ENCODE data around the gene CDIP1. TPM values are rescaled to one million over a fixed set of nuclear protein-coding genes. Genes with fewer than 3 reads are reported as not detected.

The CDIP1 gene
- total and polyA plus RNA-seq, 2 donors from 2014 or later: 40.8 to 80.4 TPM

- no peak for FAIRE-seq
- no peak for TF ChIP-seq CTCF (IDR thresholded peaks at IDR 0.05; ENCODE audit: borderline replicate concordance, extremely low read depth, insufficient read depth)
- no peaks in the 10 kb centered on the region for H3K4me1 ChIP-seq (ENCODE audit: control insufficient read depth in 2 of 3, insufficient read depth in 2 of 3, low read depth in 1 of 3, low read length in 3 of 3)
- H3K9ac ChIP-seq (ENCODE audit: low read length in 3 of 3): no peak overlapping the region
- H3K4me3 ChIP-seq (ENCODE audit: low read length in 3 of 3): no peak overlapping the region
- DNase-seq: no peak
- intact Hi-C loops (cut with DNase I): no loop called here
- no peaks in the 10 kb centered on the region for H3K9me3 ChIP-seq (ENCODE audit: control insufficient read depth in 2 of 3, insufficient read depth in 1 of 3, low read length in 3 of 3)
- H3K36me3 ChIP-seq (ENCODE audit: control insufficient read depth in 2 of 3, insufficient read depth in 3 of 3, low read length in 3 of 3): no peaks in the 10 kb centered on the region
- no peak overlapping the region for H3K27ac ChIP-seq (ENCODE audit: low read depth in 2 of 2, low read length in 2 of 2)
- H3K27me3 ChIP-seq (ENCODE audit: control insufficient read depth, insufficient read depth, low read length): no peaks in the 10 kb centered on the region
Observed at GRCh38 chr16:4580250-4580649, 41.7 kb upstream of the CDIP1 start.

GRCh38 chr16:4578961-4579530 lies 40.5 kb upstream of the CDIP1 start:
- Histone ChIP-seq H3K9ac (ENCODE audit: low read length in 3 of 3) (no peak overlapping the region), H3K27me3 (ENCODE audit: control insufficient read depth, insufficient read depth, low read length) (no peaks in the 10 kb centered on the region), H3K27ac (ENCODE audit: low read depth in 2 of 2, low read length in 2 of 2) (no peak overlapping the region), H3K36me3 (ENCODE audit: control insufficient read depth in 2 of 3, insufficient read depth in 3 of 3, low read length in 3 of 3) (no peaks in the 10 kb centered on the region), H3K4me3 (ENCODE audit: low read length in 3 of 3) (no peak overlapping the region), H3K4me1 (ENCODE audit: control insufficient read depth in 2 of 3, insufficient read depth in 2 of 3, low read depth in 1 of 3, low read length in 3 of 3) (no peaks in the 10 kb centered on the region), H3K9me3 (ENCODE audit: control insufficient read depth in 2 of 3, insufficient read depth in 1 of 3, low read length in 3 of 3) (no peaks in the 10 kb centered on the region)
- intact Hi-C loops (cut with DNase I): no loop called here
- FAIRE-seq: no peak
- no peak for DNase-seq
- no peak for TF ChIP-seq CTCF (IDR thresholded peaks at IDR 0.05; ENCODE audit: borderline replicate concordance, extremely low read depth, insufficient read depth)

GRCh38 chr16:4576008-4576407 lies 37.4 kb upstream of the CDIP1 start:
- DNase-seq (no peak), FAIRE-seq (no peak)
- no peak overlapping the region for H3K9ac ChIP-seq (ENCODE audit: low read length in 3 of 3)
- no peaks in the 10 kb centered on the region for H3K9me3 ChIP-seq (ENCODE audit: control insufficient read depth in 2 of 3, insufficient read depth in 1 of 3, low read length in 3 of 3)
- H3K4me1 ChIP-seq (ENCODE audit: control insufficient read depth in 2 of 3, insufficient read depth in 2 of 3, low read depth in 1 of 3, low read length in 3 of 3): no peaks in the 10 kb centered on the region
- intact Hi-C loops (cut with DNase I): no loop called here
- no peak overlapping the region for H3K27ac ChIP-seq (ENCODE audit: low read depth in 2 of 2, low read length in 2 of 2)
- no peak overlapping the region for H3K4me3 ChIP-seq (ENCODE audit: low read length in 3 of 3)
- no peaks in the 10 kb centered on the region for H3K27me3 ChIP-seq (ENCODE audit: control insufficient read depth, insufficient read depth, low read length)
- no peak for TF ChIP-seq CTCF (IDR thresholded peaks at IDR 0.05; ENCODE audit: borderline replicate concordance, extremely low read depth, insufficient read depth)
- no peaks in the 10 kb centered on the region for H3K36me3 ChIP-seq (ENCODE audit: control insufficient read depth in 2 of 3, insufficient read depth in 3 of 3, low read length in 3 of 3)
